ENCODE measurements around the gene PXMP4. TPM values are rescaled to one million over a fixed set of nuclear protein-coding genes. Genes with fewer than 3 reads are reported as not detected.

Gene PXMP4
- total and polyA plus RNA-seq, 2 donors from 2014 or later = 9.8 to 11.6 TPM

GRCh38 chr20:33724439-33725094, 4.5 kb upstream of the PXMP4 start:
- peaks cover 0 to 1% (median 1%) of the 10 kb centered on the region in 3 donors for H3K4me1 ChIP-seq (ENCODE audit: control insufficient read depth in 2 of 3, insufficient read depth in 2 of 3, low read depth in 1 of 3, low read length in 3 of 3)
- H3K27me3 ChIP-seq (ENCODE audit: control insufficient read depth, insufficient read depth, low read length) = no peaks in the 10 kb centered on the region
- H3K4me3 ChIP-seq (ENCODE audit: low read length in 3 of 3) = no peak overlapping the region
- intact Hi-C loops (cut with DNase I) = no loop called here
- FAIRE-seq = no peak
- H3K9me3 ChIP-seq (ENCODE audit: control insufficient read depth in 2 of 3, insufficient read depth in 1 of 3, low read length in 3 of 3) = no peaks in the 10 kb centered on the region
- DNase-seq = no peak
- H3K27ac ChIP-seq (ENCODE audit: low read depth in 2 of 2, low read length in 2 of 2) = no peak overlapping the region
- H3K36me3 ChIP-seq (ENCODE audit: control insufficient read depth in 2 of 3, insufficient read depth in 3 of 3, low read length in 3 of 3) = no peaks in the 10 kb centered on the region
- no peak for TF ChIP-seq CTCF (IDR thresholded peaks at IDR 0.05; ENCODE audit: borderline replicate concordance, extremely low read depth, insufficient read depth)
- H3K9ac ChIP-seq (ENCODE audit: low read length in 3 of 3) = no peak overlapping the region

GRCh38 chr20:33721391-33722140, 1.5 kb upstream of the PXMP4 start:
- Histone ChIP-seq H3K4me1 (ENCODE audit: control insufficient read depth in 2 of 3, insufficient read depth in 2 of 3, low read depth in 1 of 3, low read length in 3 of 3) (peaks cover 0 to 8% (median 7%) of the 10 kb centered on the region in 3 donors), H3K9ac (ENCODE audit: low read length in 3 of 3) (no peak overlapping the region), H3K9me3 (ENCODE audit: control insufficient read depth in 2 of 3, insufficient read depth in 1 of 3, low read length in 3 of 3) (no peaks in the 10 kb centered on the region), H3K36me3 (ENCODE audit: control insufficient read depth in 2 of 3, insufficient read depth in 3 of 3, low read length in 3 of 3) (no peaks in the 10 kb centered on the region), H3K27me3 (ENCODE audit: control insufficient read depth, insufficient read depth, low read length) (no peaks in the 10 kb centered on the region), H3K4me3 (ENCODE audit: low read length in 3 of 3) (no peak overlapping the region), H3K27ac (ENCODE audit: low read depth in 2 of 2, low read length in 2 of 2) (no peak overlapping the region)
- DNase-seq (no peak), FAIRE-seq (no peak)
- intact Hi-C loops (cut with DNase I) = no loop called here
- no peak for TF ChIP-seq CTCF (IDR thresholded peaks at IDR 0.05; ENCODE audit: borderline replicate concordance, extremely low read depth, insufficient read depth)

GRCh38 chr20:33719277-33719988, 677 bp downstream of the PXMP4 start:
- no peak for TF ChIP-seq CTCF (IDR thresholded peaks at IDR 0.05; ENCODE audit: borderline replicate concordance, extremely low read depth, insufficient read depth)
- peak overlapping the region in 1 of 2 donors; percentile 57 for H3K27ac ChIP-seq (ENCODE audit: low read depth in 2 of 2, low read length in 2 of 2)
- no peaks in the 10 kb centered on the region for H3K27me3 ChIP-seq (ENCODE audit: control insufficient read depth, insufficient read depth, low read length)
- no peak for FAIRE-seq
- H3K9me3 ChIP-seq (ENCODE audit: control insufficient read depth in 2 of 3, insufficient read depth in 1 of 3, low read length in 3 of 3) = no peaks in the 10 kb centered on the region
- no peaks in the 10 kb centered on the region for H3K36me3 ChIP-seq (ENCODE audit: control insufficient read depth in 2 of 3, insufficient read depth in 3 of 3, low read length in 3 of 3)
- no peak for DNase-seq
- peaks cover 0 to 8% (median 7%) of the 10 kb centered on the region in 3 donors for H3K4me1 ChIP-seq (ENCODE audit: control insufficient read depth in 2 of 3, insufficient read depth in 2 of 3, low read depth in 1 of 3, low read length in 3 of 3)
- H3K9ac ChIP-seq (ENCODE audit: low read length in 3 of 3) = peak overlapping the region; percentile 54 to 78 (median 63)
- peak overlapping the region; percentile 73 to 94 (median 77) for H3K4me3 ChIP-seq (ENCODE audit: low read length in 3 of 3)
- intact Hi-C loops (cut with DNase I) = no loop called here
